Stimulated activated CD8-positive, alpha-beta memory T cell treated with anti-CD3 and anti-CD28 coated beads, Interleukin-2, amount 100 ng/mL, for 48 hours (primary cell): Measurements from ENCODE around the gene PKN3.

Source experiments
- DNase-seq, 2 donors: peaks; one replicate each; pipeline ENCODE4 v3.0.0-alpha.2; 2020; ENCODE audit warnings: low read depth in 2 of 2

The PKN3 gene

GRCh38 chr9:128716581-128717254, 14.4 kb downstream of the PKN3 start:
- no peak for DNase-seq

GRCh38 chr9:128718047-128718446, 15.7 kb downstream of the PKN3 start:
- DNase-seq = no peak

DNA sequence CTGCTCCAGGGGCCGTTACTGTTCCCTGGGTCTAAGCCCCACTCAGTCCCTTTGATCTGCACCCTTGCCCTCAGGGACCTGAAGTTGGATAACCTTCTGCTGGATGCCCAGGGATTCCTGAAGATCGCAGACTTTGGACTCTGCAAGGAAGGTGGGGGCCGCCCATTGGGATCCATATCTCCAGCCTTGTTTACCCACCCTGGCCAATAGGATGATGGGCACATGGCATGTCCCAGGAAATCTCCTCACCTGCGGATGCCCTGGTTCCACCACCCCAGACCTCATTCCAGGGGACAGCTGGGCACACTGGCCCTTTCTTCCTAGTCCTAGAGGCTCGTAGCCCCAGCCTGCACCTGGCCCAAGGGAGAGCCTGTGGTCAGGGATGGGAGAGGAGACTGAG, 16.2 kb downstream of the PKN3 start:
- no peak for DNase-seq

DNA sequence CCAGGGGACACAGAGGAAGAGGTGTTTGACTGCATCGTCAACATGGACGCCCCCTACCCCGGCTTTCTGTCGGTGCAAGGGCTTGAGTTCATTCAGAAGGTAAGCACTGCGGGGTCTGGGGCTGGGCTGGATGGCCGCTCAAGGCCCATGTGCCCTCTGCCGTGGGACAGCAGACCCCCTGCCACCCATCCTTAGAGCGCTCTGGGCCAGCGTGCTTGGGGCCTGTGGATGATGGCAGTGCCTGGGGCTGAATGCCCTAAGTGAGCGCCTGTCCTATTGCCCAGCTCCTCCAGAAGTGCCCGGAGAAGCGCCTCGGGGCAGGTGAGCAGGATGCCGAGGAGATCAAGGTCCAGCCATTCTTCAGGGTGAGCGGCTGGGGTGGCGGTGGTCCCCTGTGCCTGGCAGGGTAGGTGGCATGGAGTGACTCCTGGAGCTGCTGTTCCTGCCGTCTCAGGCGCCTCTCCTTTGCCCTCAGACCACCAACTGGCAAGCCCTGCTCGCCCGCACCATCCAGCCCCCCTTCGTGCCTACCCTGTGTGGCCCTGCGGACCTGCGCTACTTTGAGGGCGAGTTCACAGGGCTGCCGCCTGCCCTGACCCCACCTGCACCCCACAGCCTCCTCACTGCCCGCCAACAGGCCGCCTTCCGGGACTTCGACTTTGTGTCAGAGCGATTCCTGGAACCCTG, 17.8 kb downstream of the PKN3 start:
- DNase-seq = no peak

GRCh38 chr9:128720841-128721486, 18.7 kb downstream of the PKN3 start:
- no peak for DNase-seq

DNA sequence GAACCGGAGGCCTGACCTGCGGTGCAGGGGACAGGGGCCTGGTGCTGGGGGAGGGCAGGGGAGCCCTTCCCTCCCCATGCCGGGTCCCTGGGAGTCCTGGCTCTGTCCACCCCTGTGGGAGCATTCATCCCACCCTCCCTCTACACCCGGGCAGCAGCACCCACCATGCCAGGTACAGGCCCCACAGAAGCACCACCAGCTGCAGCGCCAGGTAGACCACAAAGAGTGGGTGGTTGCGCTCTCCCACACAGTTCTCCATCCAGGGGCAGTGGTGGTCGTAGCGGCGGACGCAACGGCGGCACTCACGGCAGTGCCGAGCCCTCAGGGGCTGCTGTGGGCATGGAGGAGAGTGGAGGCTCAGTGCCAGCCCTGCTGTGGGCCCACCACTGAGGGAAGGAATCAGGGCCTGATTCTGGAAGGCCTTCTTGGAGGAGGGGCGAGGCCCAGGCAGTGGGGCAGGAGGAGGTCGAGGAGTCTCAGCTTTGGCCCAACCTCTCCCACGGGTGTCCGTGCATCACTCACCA, 19.2 kb downstream of the PKN3 start:
- no peak for DNase-seq

DNA sequence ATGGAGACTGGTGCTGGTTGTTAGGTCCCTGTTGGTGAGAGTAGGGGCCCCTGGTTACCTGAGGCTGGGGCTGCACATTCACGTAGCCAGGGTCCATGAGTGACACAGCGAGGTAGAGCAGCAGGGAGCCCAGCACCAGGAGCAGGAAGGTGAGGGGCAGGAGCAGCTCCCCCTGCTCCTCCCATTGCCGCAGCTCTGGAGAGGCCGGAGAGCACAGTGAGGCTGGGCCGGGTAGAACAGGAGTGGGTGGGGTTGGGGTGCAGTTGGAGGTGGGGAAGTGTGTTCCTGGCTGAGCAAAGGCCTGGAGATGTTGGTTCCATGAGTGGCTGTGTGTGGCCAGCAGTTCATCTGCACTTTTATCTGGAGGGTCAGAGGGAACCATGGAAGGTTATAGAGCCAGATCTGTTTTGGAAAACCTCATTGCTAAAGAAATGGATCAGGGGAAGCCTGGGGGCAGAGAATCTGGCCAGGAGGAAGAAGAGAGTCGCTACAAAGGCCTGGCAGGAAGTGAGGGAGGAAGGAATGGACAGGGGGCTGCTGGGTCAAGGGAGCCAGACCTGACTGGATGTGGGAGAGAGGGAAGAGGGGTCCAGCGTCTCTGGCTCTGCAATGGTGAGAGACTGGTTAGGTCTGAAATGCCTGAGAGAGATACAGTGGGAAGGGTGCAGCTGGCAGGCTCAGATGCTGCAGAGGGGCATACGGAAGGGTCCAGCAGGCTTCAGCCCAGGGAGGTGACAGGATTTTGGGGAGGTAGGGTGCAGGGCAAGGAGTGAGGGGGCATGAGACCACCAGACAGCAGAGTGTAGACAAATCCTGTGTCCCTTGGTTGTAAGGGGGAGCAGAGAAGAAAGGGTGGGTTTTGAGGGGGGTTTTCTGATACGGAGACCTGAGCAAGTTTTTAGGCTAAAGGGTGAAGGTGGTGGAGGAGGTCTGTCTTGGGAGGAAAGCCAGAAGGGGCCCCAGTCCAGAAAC, 20.4 kb downstream of the PKN3 start:
- no peak for DNase-seq

- no peak for DNase-seq
Observed at GRCh38 chr9:128723352-128723865, 21.1 kb downstream of the PKN3 start.

- DNase-seq = peak; percentile 99
Observed at GRCh38 chr9:128723866-128724743, 21.8 kb downstream of the PKN3 start, which contains the start of gene ZDHHC12. TSS of gene ZDHHC12 (minus strand) at chr9:128724127. CDS start at chr9:128724093, 34 bp downstream.

DNA sequence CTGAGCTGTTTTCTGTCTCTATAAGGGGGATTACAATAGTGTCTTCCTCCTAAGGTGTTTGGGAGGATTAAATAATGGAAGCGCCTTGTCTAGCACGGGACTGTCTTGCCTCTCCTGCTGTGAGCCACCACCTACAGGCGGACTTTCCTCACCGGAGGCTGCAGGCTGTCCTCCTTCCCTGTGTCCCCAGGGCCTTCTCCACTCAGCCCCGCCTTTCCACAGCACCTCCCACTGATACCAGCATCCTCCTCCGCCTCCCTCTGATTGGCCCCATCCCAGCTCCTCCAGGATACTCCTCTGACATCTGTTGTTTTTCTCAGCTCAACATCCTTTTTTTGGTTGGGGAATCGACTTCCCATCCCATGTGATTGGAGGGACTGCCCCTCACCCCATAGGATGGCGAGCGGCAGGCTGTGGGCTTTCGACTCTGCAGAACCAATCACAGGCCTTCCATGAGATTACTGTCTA, 22.5 kb downstream of the PKN3 start:
- peak; percentile 7 to 40 for DNase-seq

GRCh38 chr9:128727640-128728248, 25.4 kb downstream of the PKN3 start:
- DNase-seq = no peak

- DNase-seq = no peak
Observed at GRCh38 chr9:128728298-128728697, 26.0 kb downstream of the PKN3 start.

DNA sequence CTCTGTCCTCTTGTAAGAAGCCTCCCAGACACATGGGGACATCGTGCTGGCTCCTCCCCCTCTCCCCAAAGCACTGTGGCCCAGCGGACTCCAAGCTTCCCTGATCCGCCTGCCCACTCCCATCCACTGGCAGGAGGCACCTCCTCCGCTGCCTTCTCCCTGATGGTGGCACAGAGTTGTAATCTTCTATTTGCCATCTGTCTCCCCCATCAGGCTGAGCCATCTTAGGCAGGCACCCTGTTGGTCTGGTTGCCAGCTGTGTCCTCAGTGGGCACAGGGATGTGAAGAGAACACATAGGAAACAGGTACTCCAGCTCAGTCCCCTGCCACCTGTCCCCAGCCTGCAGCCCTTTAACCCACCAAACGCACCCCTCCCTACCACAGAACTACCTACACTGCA, 27.0 kb downstream of the PKN3 start:
- DNase-seq = no peak

- DNase-seq = no peak
Observed at GRCh38 chr9:128729766-128730517, 27.6 kb downstream of the PKN3 start.

DNA sequence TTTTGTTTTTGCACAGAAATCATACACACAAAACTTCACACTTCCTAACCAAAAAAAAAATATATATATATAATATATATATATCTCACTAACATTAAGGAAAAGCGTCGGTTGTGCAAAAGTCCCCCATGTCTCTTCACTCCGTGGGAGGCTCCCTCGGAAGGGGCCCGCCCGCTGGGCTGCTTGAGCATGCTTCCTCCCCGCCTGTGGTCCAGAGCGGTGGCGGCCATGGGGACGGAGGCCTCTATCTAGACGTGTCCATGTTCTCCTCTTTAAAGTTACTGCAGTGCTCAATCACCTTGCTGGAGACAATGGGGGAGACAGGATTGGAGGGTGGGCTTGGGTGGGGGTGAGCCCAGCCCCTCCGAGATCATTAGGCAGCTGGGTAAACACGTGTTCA, 28.8 kb downstream of the PKN3 start:
- DNase-seq = no peak

DNA sequence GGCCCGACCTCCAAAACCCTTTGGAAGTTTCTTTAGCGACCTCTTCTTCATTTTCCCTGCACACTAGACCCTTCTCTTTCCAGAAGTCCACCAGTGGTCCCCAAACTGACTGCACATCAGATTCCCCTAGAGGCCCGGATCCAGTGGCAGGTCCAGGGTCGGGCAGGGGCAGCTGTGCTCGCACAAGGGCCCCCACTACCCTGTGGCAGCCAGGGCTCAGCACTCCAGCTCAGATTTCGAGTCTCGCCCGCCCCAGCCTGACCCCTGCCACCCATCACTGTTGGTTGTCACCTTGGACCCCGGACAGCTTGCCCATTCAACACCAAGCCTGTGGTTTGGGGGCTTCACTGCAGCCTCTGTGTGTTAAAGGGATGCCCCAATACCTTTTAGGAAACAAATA, 29.4 kb downstream of the PKN3 start:
- no peak for DNase-seq

GRCh38 chr9:128732576-128732975, 30.3 kb downstream of the PKN3 start:
- no peak for DNase-seq

DNA sequence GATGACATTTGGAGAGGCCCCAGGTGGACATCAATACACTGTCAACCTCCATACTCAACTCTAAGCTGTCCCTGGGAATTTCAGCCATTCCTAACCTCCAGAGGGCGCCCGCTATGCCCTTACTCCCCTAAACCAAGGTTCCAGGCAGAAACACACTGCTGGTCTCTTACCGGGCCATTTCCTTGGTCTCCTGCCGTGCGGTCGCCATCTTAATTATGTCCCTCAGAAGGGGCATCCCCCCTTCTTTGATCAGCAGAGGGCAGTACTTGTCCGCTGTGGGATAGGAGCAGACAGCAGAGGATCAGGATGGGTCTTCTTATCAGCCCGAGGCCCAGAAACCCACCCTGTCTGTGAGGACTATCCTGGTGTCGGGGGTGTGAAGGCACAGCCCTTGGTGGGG, 31.0 kb downstream of the PKN3 start:
- no peak for DNase-seq

DNA sequence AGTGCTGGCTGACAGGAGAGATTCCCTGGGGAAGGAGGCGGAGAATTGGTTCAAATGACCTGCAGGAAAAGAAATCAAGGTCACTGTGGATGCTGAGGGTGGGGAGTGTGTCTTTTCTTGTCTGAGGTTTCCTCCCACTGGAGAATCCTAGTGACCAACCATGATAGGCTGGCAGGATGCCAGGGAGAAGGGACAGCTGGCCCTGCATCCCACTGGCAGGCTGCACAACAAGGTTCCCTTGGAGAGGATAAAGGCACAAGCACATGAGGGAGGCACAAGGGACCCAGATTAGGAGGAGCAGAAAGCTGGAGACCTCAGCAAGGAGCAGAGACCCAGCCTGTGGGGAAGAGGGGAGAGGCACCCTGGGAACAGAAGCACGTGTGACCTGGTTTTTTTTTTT, 33.1 kb downstream of the PKN3 start:
- no peak for DNase-seq
